OCI-LY1 (cell line): Measurements from ENCODE around the gene HTR1D.
"Not testable (repeated sequence)": the region's sequence is repeated elsewhere in the genome, so short reads cannot be mapped to it uniquely, and the experiment has no call there.

Experiments used
- CTCF ChIP-seq: fragments of 200-600 bp; sonication (generic), shearing (Covaris generic); IDR thresholded peaks from 2 replicates; pipeline ENCODE4 v1.5.1; 2017; ENCODE audit warnings: mild to moderate bottlenecking, antibody characterized with exemption, low read length, moderate library complexity, mixed read lengths
- EZH2 ChIP-seq: fragments of 200-600 bp; sonication (generic), shearing (Covaris generic); IDR thresholded peaks from 2 replicates; pipeline ENCODE4 v1.8.0; 2017; ENCODE audit warnings: borderline replicate concordance, mixed run types, mild to moderate bottlenecking, antibody characterized with exemption, low read length, moderate library complexity, mixed read lengths

DNA sequence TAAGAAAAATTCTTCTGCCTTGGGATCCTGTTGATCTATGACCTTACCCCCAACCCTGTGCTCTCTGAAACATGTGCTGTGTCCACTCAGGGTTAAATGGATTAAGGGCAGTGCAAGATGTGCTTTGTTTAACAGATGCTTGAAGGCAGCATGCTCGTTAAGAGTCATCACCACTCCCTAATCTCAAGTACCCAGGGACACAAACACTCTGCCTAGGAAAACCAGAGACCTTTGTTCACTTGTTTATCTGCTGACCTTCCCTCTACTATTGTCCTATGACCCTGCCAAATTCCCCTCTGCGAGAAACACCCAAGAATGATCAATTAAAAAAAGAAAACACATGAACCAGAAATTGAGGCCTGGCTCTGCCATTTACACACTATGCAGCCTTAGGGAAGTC, 40.8 kb upstream of the HTR1D start:
- not testable (repeated sequence) for TF ChIP-seq CTCF, EZH2
